Measurements from ENCODE around the gene DNHD1.
"Not testable (repeated sequence)": the region's sequence is repeated elsewhere in the genome, so short reads cannot be mapped to it uniquely, and the experiment has no call there.

The DNHD1 gene

DNA sequence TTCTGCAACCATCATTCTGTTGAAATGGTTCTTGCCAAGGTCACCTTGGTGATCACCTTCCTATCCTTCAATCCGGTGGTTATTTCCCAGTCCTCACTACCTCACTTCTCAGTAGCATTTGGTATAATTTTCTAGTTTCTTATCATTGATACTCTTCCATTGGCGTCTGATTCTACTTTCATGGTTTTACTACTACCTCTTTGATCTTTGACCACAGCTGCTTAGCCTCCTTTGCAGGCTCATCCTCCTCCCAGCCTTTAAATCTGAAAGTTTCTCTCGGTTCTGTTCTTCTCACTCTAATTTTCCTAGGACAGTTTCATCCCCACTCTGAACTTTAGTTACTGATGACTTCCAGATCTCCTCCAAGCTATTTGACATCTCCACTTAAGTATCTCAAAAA lies 10.8 kb upstream of the DNHD1 start:
- no peak for DNase-seq
- Mint-ChIP-seq H3K4me3 (no peak overlapping the region), H3K36me3 (ENCODE audit: insufficient read depth) (peaks cover 22% of the 10 kb centered on the region), H3K27me3 (no peaks in the 10 kb centered on the region), H3K9me3 (no peaks in the 10 kb centered on the region), H3K27ac (no peak overlapping the region), H3K4me1 (ENCODE audit: low read depth in 2 of 2) (peaks cover 13 to 16% of the 10 kb centered on the region in 2 donors)
- no peak for ATAC-seq (replicated peaks)

- H3K9me3 Mint-ChIP-seq: no peaks in the 10 kb centered on the region
- H3K4me3 Mint-ChIP-seq: no peak overlapping the region
- H3K4me1 Mint-ChIP-seq (ENCODE audit: low read depth in 2 of 2): peaks cover 14 to 15% of the 10 kb centered on the region in 2 donors
- no peaks in the 10 kb centered on the region for H3K27me3 Mint-ChIP-seq
- DNase-seq (no peak), ATAC-seq (replicated peaks) (no peak)
- peaks cover 18% of the 10 kb centered on the region for H3K36me3 Mint-ChIP-seq (ENCODE audit: insufficient read depth)
- no peak overlapping the region for H3K27ac Mint-ChIP-seq
Measured at GRCh38 chr11:6486938-6487337, 10.1 kb upstream of the DNHD1 start.

DNA sequence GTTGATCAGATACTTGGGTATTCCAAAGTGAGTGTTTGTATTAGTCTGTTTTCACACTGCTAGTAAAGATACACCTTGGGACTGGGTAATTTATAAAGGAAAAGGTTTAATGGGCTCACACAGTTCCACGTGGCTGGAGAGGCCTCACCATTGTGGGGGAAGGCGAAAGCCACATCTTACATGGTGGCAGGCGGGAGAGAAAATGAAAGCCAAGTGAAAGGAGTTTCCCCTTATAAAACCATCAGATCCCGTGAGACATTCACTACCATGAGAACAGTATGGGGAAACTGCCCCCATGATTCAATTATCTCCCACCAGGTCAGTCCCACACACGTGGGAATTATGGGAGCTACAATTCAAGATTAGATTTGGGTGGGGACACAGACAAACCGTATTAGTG lies 8.7 kb upstream of the DNHD1 start:
- H3K4me3 Mint-ChIP-seq: no peak overlapping the region
- no peaks in the 10 kb centered on the region for H3K9me3 Mint-ChIP-seq

DNA sequence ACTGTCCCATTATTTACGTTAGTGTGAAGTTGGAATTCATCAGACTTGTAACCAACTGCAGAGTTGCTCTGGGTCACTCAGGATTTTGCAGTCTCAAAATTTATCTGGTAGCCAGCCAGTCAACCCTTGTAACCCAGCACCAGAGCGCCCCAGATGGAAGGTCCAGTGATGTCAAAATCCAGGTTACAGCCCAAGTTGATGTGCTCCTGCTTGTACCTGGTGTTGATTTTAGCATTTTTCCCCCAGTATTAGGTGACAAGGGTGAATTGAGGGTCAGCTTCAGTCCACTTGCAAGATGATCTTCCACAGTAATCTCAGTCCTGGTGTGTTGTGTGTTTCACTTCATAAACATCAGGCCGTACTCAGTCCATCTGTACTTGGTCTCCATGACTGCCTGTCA lies 8.3 kb upstream of the DNHD1 start:
- no peaks in the 10 kb centered on the region for H3K27me3 Mint-ChIP-seq
- no peak overlapping the region for H3K27ac Mint-ChIP-seq
- no peak for ATAC-seq (replicated peaks)
- peaks cover 14% of the 10 kb centered on the region for H3K36me3 Mint-ChIP-seq (ENCODE audit: insufficient read depth)
- H3K4me3 Mint-ChIP-seq: no peak overlapping the region
- H3K9me3 Mint-ChIP-seq: no peaks in the 10 kb centered on the region
- peaks cover 4 to 7% of the 10 kb centered on the region in 2 donors for H3K4me1 Mint-ChIP-seq (ENCODE audit: low read depth in 2 of 2)
- no peak for DNase-seq

More for the DNA sequence above, 8.7 kb upstream of the DNHD1 start:
- ATAC-seq (replicated peaks): no peak
- Mint-ChIP-seq H3K27me3 (no peaks in the 10 kb centered on the region), H3K36me3 (ENCODE audit: insufficient read depth) (peaks cover 17% of the 10 kb centered on the region), H3K4me1 (ENCODE audit: low read depth in 2 of 2) (peaks cover 7 to 11% of the 10 kb centered on the region in 2 donors), H3K27ac (no peak overlapping the region)
- no peak for DNase-seq

- DNase-seq (no peak), ATAC-seq (replicated peaks) (no peak)
- Mint-ChIP-seq H3K4me3 (no peak overlapping the region), H3K36me3 (ENCODE audit: insufficient read depth) (peaks cover 14% of the 10 kb centered on the region), H3K27me3 (no peaks in the 10 kb centered on the region), H3K9me3 (no peaks in the 10 kb centered on the region), H3K4me1 (ENCODE audit: low read depth in 2 of 2) (peaks cover 4 to 9% of the 10 kb centered on the region in 2 donors), H3K27ac (peak overlapping the region in 1 of 2 donors; percentile 50)
Measured at GRCh38 chr11:6489306-6489705, 7.8 kb upstream of the DNHD1 start.

GRCh38 chr11:6498121-6498520 lies 1.0 kb downstream of the DNHD1 start:
- Mint-ChIP-seq H3K27ac (no peak overlapping the region), H3K9me3 (no peaks in the 10 kb centered on the region), H3K4me3 (no peak overlapping the region), H3K27me3 (no peaks in the 10 kb centered on the region), H3K4me1 (ENCODE audit: low read depth in 2 of 2) (peaks cover 6 to 26% of the 10 kb centered on the region in 2 donors), H3K36me3 (ENCODE audit: insufficient read depth) (peaks cover 12% of the 10 kb centered on the region)
- DNase-seq (no peak), ATAC-seq (replicated peaks) (no peak)

GRCh38 chr11:6498544-6498943 lies 1.5 kb downstream of the DNHD1 start:
- ATAC-seq (replicated peaks): no peak
- H3K27me3 Mint-ChIP-seq: no peaks in the 10 kb centered on the region
- peaks cover 6 to 26% of the 10 kb centered on the region in 2 donors for H3K4me1 Mint-ChIP-seq (ENCODE audit: low read depth in 2 of 2)
- no peak overlapping the region for H3K4me3 Mint-ChIP-seq
- peak overlapping the region in 1 of 2 donors; percentile 39 for H3K27ac Mint-ChIP-seq
- no peaks in the 10 kb centered on the region for H3K9me3 Mint-ChIP-seq
- H3K36me3 Mint-ChIP-seq (ENCODE audit: insufficient read depth): peaks cover 16% of the 10 kb centered on the region
- no peak for DNase-seq

GRCh38 chr11:6502382-6502781 lies 5.3 kb downstream of the DNHD1 start:
- Mint-ChIP-seq H3K4me3 (no peak overlapping the region), H3K9me3 (no peaks in the 10 kb centered on the region), H3K27ac (peak overlapping the region in 1 of 2 donors; percentile 50), H3K4me1 (ENCODE audit: low read depth in 2 of 2) (peaks cover 3 to 15% of the 10 kb centered on the region in 2 donors), H3K27me3 (no peaks in the 10 kb centered on the region), H3K36me3 (ENCODE audit: insufficient read depth) (peaks cover 15% of the 10 kb centered on the region)
- DNase-seq (no peak), ATAC-seq (replicated peaks) (no peak)

DNA sequence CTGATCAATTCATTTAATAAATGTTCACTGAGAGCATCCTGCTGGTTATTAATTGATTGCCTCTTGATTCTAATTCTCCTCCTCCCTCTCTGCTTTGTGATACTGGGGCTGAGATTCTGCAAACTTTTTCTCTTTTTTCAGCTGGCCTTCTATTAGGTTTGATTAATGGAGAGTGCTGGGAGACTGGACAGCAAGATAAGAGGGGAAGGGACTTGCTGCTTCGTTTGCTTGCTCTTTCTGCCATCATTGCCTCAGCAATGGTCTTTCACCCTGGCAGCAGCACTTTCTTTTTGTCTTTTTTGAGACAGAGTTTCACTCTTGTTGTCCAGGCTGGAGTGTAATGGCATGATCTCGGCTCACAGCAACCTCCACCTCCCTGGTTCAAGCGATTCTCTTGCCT lies 7.1 kb downstream of the DNHD1 start:
- H3K27me3 Mint-ChIP-seq: no peaks in the 10 kb centered on the region
- H3K36me3 Mint-ChIP-seq (ENCODE audit: insufficient read depth): peaks cover 14% of the 10 kb centered on the region
- no peaks in the 10 kb centered on the region for H3K9me3 Mint-ChIP-seq
- no peak overlapping the region for H3K4me3 Mint-ChIP-seq
- ATAC-seq (replicated peaks) (no peak), DNase-seq (no peak)
- H3K4me1 Mint-ChIP-seq (ENCODE audit: low read depth in 2 of 2): peaks cover 0 to 10% of the 10 kb centered on the region in 2 donors
- peak overlapping the region in 1 of 2 donors; percentile 50 for H3K27ac Mint-ChIP-seq

DNA sequence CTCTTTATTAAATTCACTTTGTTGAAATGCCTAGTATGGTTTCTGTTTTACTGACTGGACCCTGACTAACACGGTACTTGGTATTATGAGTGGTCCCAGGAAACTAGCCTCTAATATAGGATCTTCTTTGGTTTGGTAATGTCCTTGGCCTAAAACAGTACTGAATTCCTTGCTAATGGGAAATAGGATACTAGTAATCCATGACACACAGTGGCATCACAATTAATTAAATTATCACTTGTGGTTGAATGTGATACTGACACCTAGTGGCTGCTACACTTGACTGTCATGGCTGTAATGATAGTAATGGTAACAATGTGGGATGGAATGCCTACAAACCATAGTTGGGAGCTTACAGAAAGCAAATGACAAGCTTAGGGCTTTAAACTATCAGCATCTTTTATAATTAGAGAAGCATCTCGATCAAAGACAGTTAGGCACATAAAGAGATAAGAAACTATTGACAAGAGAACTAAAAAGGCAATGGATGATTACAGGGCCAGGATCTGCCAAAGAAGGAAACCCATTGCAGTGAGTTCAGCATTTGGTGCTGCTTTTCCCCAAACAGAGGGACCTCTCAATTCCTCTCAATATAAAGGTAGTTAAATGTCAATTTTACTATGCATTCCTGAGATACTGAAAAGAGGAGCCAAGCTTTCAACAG lies 8.6 kb downstream of the DNHD1 start:
- H3K36me3 Mint-ChIP-seq (ENCODE audit: insufficient read depth): peaks cover 22% of the 10 kb centered on the region

DNA sequence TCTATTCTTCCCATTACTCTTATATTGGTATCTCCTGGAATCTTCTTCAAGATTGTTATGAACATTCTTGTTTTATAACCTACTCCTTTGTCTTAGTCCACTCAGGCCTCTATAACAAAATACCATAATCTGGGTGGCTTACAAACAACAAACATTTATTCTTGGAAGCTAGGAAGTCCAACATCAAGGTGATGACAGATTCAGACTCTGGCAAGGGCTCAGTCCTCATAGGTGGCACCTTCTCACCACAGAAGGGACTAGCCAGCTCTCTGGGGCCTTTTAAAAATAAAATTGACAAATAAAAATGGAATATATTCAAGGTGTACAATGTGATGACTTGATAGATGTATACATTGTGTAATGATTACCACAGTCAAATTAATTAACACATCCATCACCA lies 19.8 kb downstream of the DNHD1 start:
- H3K27ac Mint-ChIP-seq: peak overlapping the region in 1 of 2 donors; percentile 73

More for the DNA sequence above, 8.6 kb downstream of the DNHD1 start:
- Mint-ChIP-seq H3K4me1 (ENCODE audit: low read depth in 2 of 2) (peaks cover 0 to 10% of the 10 kb centered on the region in 2 donors), H3K4me3 (no peak overlapping the region), H3K9me3 (no peaks in the 10 kb centered on the region), H3K27me3 (no peaks in the 10 kb centered on the region), H3K27ac (no peak overlapping the region)
- DNase-seq (peak in 2 of 3 experiments; percentile 22 to 24), ATAC-seq (replicated peaks) (peak; percentile 66)

DNA sequence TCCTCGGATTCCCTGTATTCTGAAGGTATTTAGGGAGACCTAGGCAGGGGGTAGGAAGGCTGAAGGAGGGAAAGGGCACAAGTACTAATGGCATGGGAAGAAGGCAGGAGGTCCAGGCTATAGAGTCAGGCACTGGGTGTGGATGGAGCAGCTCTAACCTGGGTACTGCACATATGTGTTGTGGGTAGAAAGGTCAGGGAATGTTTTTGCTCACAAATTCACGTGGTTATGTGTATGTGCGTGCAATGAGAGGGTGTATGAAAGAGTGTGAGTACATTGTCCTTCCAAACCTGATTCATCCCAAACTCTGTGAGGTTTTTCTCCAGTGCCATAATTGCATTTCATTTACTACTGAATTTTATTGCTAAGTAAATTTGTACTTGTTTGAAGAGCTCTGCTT lies 23.2 kb downstream of the DNHD1 start:
- Mint-ChIP-seq H3K27ac (no peak overlapping the region), H3K9me3 (no peaks in the 10 kb centered on the region), H3K27me3 (no peaks in the 10 kb centered on the region), H3K4me3 (no peak overlapping the region), H3K4me1 (ENCODE audit: low read depth in 2 of 2) (no peaks in the 10 kb centered on the region), H3K36me3 (ENCODE audit: insufficient read depth) (peaks cover 7% of the 10 kb centered on the region)
- DNase-seq (no peak), ATAC-seq (replicated peaks) (no peak)

More for the DNA sequence above, 19.8 kb downstream of the DNHD1 start:
- H3K4me1 Mint-ChIP-seq (ENCODE audit: low read depth in 2 of 2): no peaks in the 10 kb centered on the region
- H3K27me3 Mint-ChIP-seq: no peaks in the 10 kb centered on the region
- no peak overlapping the region for H3K4me3 Mint-ChIP-seq
- ATAC-seq (replicated peaks): no peak
- H3K36me3 Mint-ChIP-seq (ENCODE audit: insufficient read depth): peaks cover 12% of the 10 kb centered on the region
- DNase-seq: no peak
- no peaks in the 10 kb centered on the region for H3K9me3 Mint-ChIP-seq

GRCh38 chr11:6521946-6522345 lies 24.9 kb downstream of the DNHD1 start:
- not testable (repeated sequence) for H3K27me3 Mint-ChIP-seq; DNase-seq; H3K9me3 Mint-ChIP-seq; H3K27ac Mint-ChIP-seq; H3K4me3 Mint-ChIP-seq; H3K36me3 Mint-ChIP-seq (ENCODE audit: insufficient read depth); ATAC-seq (replicated peaks)
- peaks cover 9 to 11% of the 10 kb centered on the region in 2 donors for H3K4me1 Mint-ChIP-seq (ENCODE audit: low read depth in 2 of 2)

DNA sequence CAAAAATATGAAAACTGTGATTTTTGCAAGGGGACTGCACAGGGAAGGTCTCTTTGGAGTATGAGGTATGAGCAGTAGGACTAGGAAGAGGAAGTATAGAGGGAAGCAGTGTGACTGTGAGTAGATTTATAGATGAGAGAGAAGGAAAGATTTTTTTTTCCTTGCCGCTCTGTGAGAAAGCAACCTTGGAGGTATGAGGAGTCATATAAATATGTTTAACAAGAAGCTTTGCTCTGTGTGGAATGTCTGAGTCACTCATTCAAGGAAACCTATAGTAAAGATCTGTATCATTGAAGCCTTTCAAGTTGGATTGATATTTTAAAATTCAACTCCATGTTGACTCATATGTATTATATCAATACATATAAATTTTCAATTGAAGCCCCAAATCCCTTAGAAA lies 26.2 kb downstream of the DNHD1 start:
- no peak for DNase-seq
- no peak overlapping the region for H3K27ac Mint-ChIP-seq
- no peaks in the 10 kb centered on the region for H3K9me3 Mint-ChIP-seq
- H3K4me3 Mint-ChIP-seq: no peak overlapping the region
- H3K4me1 Mint-ChIP-seq (ENCODE audit: low read depth in 2 of 2): peaks cover 9 to 11% of the 10 kb centered on the region in 2 donors
- H3K27me3 Mint-ChIP-seq: no peaks in the 10 kb centered on the region
- ATAC-seq (replicated peaks): no peak
- no peaks in the 10 kb centered on the region for H3K36me3 Mint-ChIP-seq (ENCODE audit: insufficient read depth)
